ENCODE data around the gene TMEM179. TPM values are rescaled to one million over a fixed set of nuclear protein-coding genes. Genes with fewer than 3 reads are reported as not detected.

Gene TMEM179
- total and polyA plus RNA-seq, 10 of the 15 experiments (the other 5 are each of a cell fraction or from before 2014, with no cell fraction given): not detected

- TF ChIP-seq CREM (IDR thresholded peaks at IDR 0.05; ENCODE audit: low read depth): no peak
- TF ChIP-seq MEF2A (IDR thresholded peaks at IDR 0.05; ENCODE audit: insufficient read depth, low read depth, low read length): no peak
- Histone ChIP-seq H3K79me2 (ENCODE audit: control insufficient read depth, insufficient read depth, low read length) (no peaks in the 10 kb centered on the region), H3K36me3 (ENCODE audit: control insufficient read depth in 2 of 2, insufficient read depth in 2 of 2, low read length in 1 of 2) (no peaks in the 10 kb centered on the region), H3K4me1 (ENCODE audit: control insufficient read depth, insufficient read depth, low read length) (no peaks in the 10 kb centered on the region), H3K27me3 (replicated peaks in 1 of 2; ENCODE audit: control insufficient read depth in 2 of 2, insufficient read depth in 2 of 2, low read length in 1 of 2) (no peaks in the 10 kb centered on the region; a peak in 1 of 4 replicates), H3K4me2 (ENCODE audit: control insufficient read depth, insufficient read depth) (no peak overlapping the region), H2AFZ (ENCODE audit: control insufficient read depth, low read depth, low read length) (no peak overlapping the region), H3K9me3 (replicated peaks; ENCODE audit: control insufficient read depth, insufficient read depth, low read length) (no peaks in the 10 kb centered on the region), H3K27ac (ENCODE audit: control insufficient read depth, insufficient read depth) (no peak overlapping the region), H3K4me3 (no peak overlapping the region), H3K9ac (ENCODE audit: control insufficient read depth, insufficient read depth, low read length) (no peak overlapping the region), H4K20me1 (ENCODE audit: control insufficient read depth, insufficient read depth) (no peaks in the 10 kb centered on the region)
- no peak for ATAC-seq
- ChIA-PET CTCF (no interaction called here), SMC1A (ENCODE audit: uncharacterized antibody, unreplicated experiment) (no interaction called here), POLR2A (no interaction called here), RAD21 (ENCODE audit: unreplicated experiment) (no interaction called here)
- intact Hi-C loops (cut with micrococcal nuclease; ENCODE audit: unreplicated experiment): no loop called here
- no peak for DNase-seq (ENCODE audit: low read depth, low spot score)
- in situ Hi-C loops (cut with MboI): no loop called here
- WGBS (ENCODE audit: insufficient coverage, insufficient replicate concordance, low lambda C conversion rate, missing lambda C conversion rate): 10% methylated on average over 8 of the region's 8 CpGs
- no peak for FAIRE-seq
- no TSS peak for BruUV-seq (replicated peaks)
These were observed 3.8 kb downstream of the TMEM179 start for GRCh38 chr14:104600805-104601204.

- Histone ChIP-seq H3K4me2 (ENCODE audit: control insufficient read depth, insufficient read depth) (no peak overlapping the region), H3K36me3 (ENCODE audit: control insufficient read depth in 2 of 2, insufficient read depth in 2 of 2, low read length in 1 of 2) (no peaks in the 10 kb centered on the region), H3K4me1 (ENCODE audit: control insufficient read depth, insufficient read depth, low read length) (no peaks in the 10 kb centered on the region), H4K20me1 (ENCODE audit: control insufficient read depth, insufficient read depth) (no peaks in the 10 kb centered on the region), H3K27ac (ENCODE audit: control insufficient read depth, insufficient read depth) (no peak overlapping the region), H3K27me3 (replicated peaks in 1 of 2; ENCODE audit: control insufficient read depth in 2 of 2, insufficient read depth in 2 of 2, low read length in 1 of 2) (no peaks in the 10 kb centered on the region; a peak in 1 of 4 replicates), H3K9me3 (replicated peaks; ENCODE audit: control insufficient read depth, insufficient read depth, low read length) (no peaks in the 10 kb centered on the region), H3K79me2 (ENCODE audit: control insufficient read depth, insufficient read depth, low read length) (no peaks in the 10 kb centered on the region), H3K9ac (ENCODE audit: control insufficient read depth, insufficient read depth, low read length) (no peak overlapping the region), H2AFZ (ENCODE audit: control insufficient read depth, low read depth, low read length) (no peak overlapping the region), H3K4me3 (no peak overlapping the region)
- ChIA-PET CTCF (no interaction called here), SMC1A (ENCODE audit: uncharacterized antibody, unreplicated experiment) (no interaction called here), POLR2A (no interaction called here), RAD21 (ENCODE audit: unreplicated experiment) (no interaction called here)
- no peak for FAIRE-seq
- WGBS (ENCODE audit: insufficient coverage, insufficient replicate concordance, low lambda C conversion rate, missing lambda C conversion rate): 16% methylated on average over 14 of the region's 14 CpGs
- intact Hi-C loops (cut with micrococcal nuclease; ENCODE audit: unreplicated experiment) (no loop called here), in situ Hi-C loops (cut with MboI) (no loop called here)
- DNase-seq (ENCODE audit: low read depth, low spot score): no peak
- no TSS peak for BruUV-seq (replicated peaks)
- ATAC-seq: no peak
- TF ChIP-seq TAF1 (IDR thresholded peaks at IDR 0.05; ENCODE audit: borderline replicate concordance, low read depth, low read length): no peak
- no peak for TF ChIP-seq GATAD2B (conservative IDR thresholded peaks at IDR 0.05; ENCODE audit: low read depth)
- TF ChIP-seq, protein P1, sequence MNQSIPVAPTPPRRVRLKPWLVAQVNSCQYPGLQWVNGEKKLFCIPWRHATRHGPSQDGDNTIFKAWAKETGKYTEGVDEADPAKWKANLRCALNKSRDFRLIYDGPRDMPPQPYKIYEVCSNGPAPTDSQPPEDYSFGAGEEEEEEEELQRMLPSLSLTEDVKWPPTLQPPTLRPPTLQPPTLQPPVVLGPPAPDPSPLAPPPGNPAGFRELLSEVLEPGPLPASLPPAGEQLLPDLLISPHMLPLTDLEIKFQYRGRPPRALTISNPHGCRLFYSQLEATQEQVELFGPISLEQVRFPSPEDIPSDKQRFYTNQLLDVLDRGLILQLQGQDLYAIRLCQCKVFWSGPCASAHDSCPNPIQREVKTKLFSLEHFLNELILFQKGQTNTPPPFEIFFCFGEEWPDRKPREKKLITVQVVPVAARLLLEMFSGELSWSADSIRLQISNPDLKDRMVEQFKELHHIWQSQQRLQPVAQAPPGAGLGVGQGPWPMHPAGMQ (IDR thresholded peaks at IDR 0.05; ENCODE audit: borderline replicate concordance): no peak
- TF ChIP-seq, protein P2, sequence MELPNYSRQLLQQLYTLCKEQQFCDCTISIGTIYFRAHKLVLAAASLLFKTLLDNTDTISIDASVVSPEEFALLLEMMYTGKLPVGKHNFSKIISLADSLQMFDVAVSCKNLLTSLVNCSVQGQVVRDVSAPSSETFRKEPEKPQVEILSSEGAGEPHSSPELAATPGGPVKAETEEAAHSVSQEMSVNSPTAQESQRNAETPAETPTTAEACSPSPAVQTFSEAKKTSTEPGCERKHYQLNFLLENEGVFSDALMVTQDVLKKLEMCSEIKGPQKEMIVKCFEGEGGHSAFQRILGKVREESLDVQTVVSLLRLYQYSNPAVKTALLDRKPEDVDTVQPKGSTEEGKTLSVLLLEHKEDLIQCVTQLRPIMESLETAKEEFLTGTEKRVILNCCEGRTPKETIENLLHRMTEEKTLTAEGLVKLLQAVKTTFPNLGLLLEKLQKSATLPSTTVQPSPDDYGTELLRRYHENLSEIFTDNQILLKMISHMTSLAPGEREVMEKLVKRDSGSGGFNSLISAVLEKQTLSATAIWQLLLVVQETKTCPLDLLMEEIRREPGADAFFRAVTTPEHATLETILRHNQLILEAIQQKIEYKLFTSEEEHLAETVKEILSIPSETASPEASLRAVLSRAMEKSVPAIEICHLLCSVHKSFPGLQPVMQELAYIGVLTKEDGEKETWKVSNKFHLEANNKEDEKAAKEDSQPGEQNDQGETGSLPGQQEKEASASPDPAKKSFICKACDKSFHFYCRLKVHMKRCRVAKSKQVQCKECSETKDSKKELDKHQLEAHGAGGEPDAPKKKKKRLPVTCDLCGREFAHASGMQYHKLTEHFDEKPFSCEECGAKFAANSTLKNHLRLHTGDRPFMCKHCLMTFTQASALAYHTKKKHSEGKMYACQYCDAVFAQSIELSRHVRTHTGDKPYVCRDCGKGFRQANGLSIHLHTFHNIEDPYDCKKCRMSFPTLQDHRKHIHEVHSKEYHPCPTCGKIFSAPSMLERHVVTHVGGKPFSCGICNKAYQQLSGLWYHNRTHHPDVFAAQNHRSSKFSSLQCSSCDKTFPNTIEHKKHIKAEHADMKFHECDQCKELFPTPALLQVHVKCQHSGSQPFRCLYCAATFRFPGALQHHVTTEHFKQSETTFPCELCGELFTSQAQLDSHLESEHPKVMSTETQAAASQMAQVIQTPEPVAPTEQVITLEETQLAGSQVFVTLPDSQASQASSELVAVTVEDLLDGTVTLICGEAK (IDR thresholded peaks at IDR 0.05; ENCODE audit: borderline replicate concordance): no peak
- peak; percentile 96 for TF ChIP-seq ZNF24 (IDR thresholded peaks at IDR 0.05)
- TF ChIP-seq USF1 (IDR thresholded peaks at IDR 0.05; ENCODE audit: borderline replicate concordance, extremely low read length, insufficient read depth, low read depth, low read length): peak; percentile 20
- no peak for TF ChIP-seq PAX8 (IDR thresholded peaks at IDR 0.05)
- no peak for TF ChIP-seq LARP7 (IDR thresholded peaks at IDR 0.05)
- TF ChIP-seq NR2F1 (conservative IDR thresholded peaks at IDR 0.05): no peak
- TF ChIP-seq POLR2AphosphoS5 (IDR thresholded peaks at IDR 0.05; ENCODE audit: low read length): no peak
These were observed 4.4 kb downstream of the TMEM179 start for GRCh38 chr14:104600141-104600643.
